Measurements from ENCODE around the gene EML6.

GRCh38 chr2:54914637-54915036, 191.2 kb downstream of the EML6 start:
- TF ChIP-seq CBX2 (IDR thresholded peaks at IDR 0.05; ENCODE audit: borderline replicate concordance, low read depth) (no peak), JUN (IDR thresholded peaks at IDR 0.05) (no peak), CTCF (IDR thresholded peaks at IDR 0.05) (no peak), POLR2A (IDR thresholded peaks at IDR 0.05; ENCODE audit: low read length) (no peak), EP300 (IDR thresholded peaks at IDR 0.05) (no peak), CEBPB (IDR thresholded peaks at IDR 0.05) (no peak), SMC3 (IDR thresholded peaks at IDR 0.05) (no peak), MAFK (IDR thresholded peaks at IDR 0.05; ENCODE audit: partially characterized antibody) (peak; percentile 62), POLR2AphosphoS2 (conservative IDR thresholded peaks at IDR 0.05; ENCODE audit: low read length) (no peak), CHD4 (IDR thresholded peaks at IDR 0.05; ENCODE audit: borderline replicate concordance) (no peak), MAZ (IDR thresholded peaks at IDR 0.05; ENCODE audit: borderline replicate concordance, low read depth, low read length) (no peak), RFX5 (IDR thresholded peaks at IDR 0.05) (no peak), KDM5A (IDR thresholded peaks at IDR 0.05) (no peak), USF2 (IDR thresholded peaks at IDR 0.05) (no peak)

Measured in A549 (cell line).